PC-3 (cell line): ENCODE measurements around the gene LRBA. TPM values are rescaled to one million over a fixed set of nuclear protein-coding genes. Genes with fewer than 3 reads are reported as not detected.

Source experiments
- ATAC-seq: fragments of 200-7000 bp; cut with Tn5 transposase; 2 replicates; pipeline ENCODE4 v1.9.1; 2020; ENCODE audit warnings: mild to moderate bottlenecking, moderate library complexity
- BruUV-seq: library from RNA; stranded (reverse); fragments of 400-500 nt; replicated peaks from 2 replicates; lab custom pipeline; 2021; lab: Mats Ljungman, UMichigan
- CTCF ChIA-PET: fragments of 300-600 bp; sonication (Branson Sonifier 250); formaldehyde crosslinking; loops from one replicate; lab custom pipeline; 2022; ENCODE audit warnings: antibody characterized with exemption; lab: Charles Lee
- POLR2A ChIA-PET: fragments of 300-600 bp; sonication (Branson Sonifier 250); formaldehyde crosslinking; loops from one replicate; lab custom pipeline; 2022; ENCODE audit warnings: antibody characterized with exemption; ENCODE audit not compliant: unreplicated experiment; lab: Charles Lee
- DNase-seq: peaks from one replicate; pipeline ENCODE4 v3.0.0-alpha.2; 2015
- H2AFZ ChIP-seq: fragments of 300-600 bp; sonication (generic); 2 replicates; pipeline ENCODE4 v1.6.0; 2016; ENCODE audit warnings: antibody characterized with exemption, low read length
- H3F3A ChIP-seq: fragments of 300-600 bp; sonication (generic); one replicate; pipeline ENCODE4 v1.6.0; 2017; ENCODE audit warnings: antibody characterized with exemption, low read length, control low read depth, mild to moderate bottlenecking; ENCODE audit not compliant: unreplicated experiment
- H3K27ac ChIP-seq: fragments of 300-600 bp; sonication (generic); 2 replicates; pipeline ENCODE4 v1.5.1; 2016; ENCODE audit warnings: mild to moderate bottlenecking, low read length
- H3K27me3 ChIP-seq: fragments of 300-600 bp; sonication (generic); 2 replicates; pipeline ENCODE4 v1.6.1; 2016; ENCODE audit warnings: low read length, mixed read lengths
- H3K36me3 ChIP-seq: fragments of 300-600 bp; sonication (generic); 2 replicates; pipeline ENCODE4 v1.6.1; 2016; ENCODE audit warnings: low read depth, mixed run types, low read length, mixed read lengths
- H3K4me1 ChIP-seq: fragments of 300-600 bp; sonication (generic); 2 replicates; pipeline ENCODE4 v1.5.1; 2016; ENCODE audit warnings: low read length; ENCODE audit not compliant: insufficient read depth
- H3K4me2 ChIP-seq: fragments of 300-600 bp; sonication (generic); 2 replicates; pipeline ENCODE4 v1.6.0; 2016; ENCODE audit warnings: low read length
- H3K4me3 ChIP-seq: fragments of 300-600 bp; sonication (generic); 2 replicates; pipeline ENCODE4 v1.5.1; 2016; ENCODE audit warnings: mild to moderate bottlenecking, low read length, mixed read lengths
- H3K79me2 ChIP-seq: fragments of 300-600 bp; sonication (generic); 2 replicates; pipeline ENCODE4 v1.6.1; 2017; ENCODE audit warnings: low read length, mixed read lengths
- H3K9ac ChIP-seq: fragments of 300-600 bp; sonication (generic); 2 replicates; pipeline ENCODE4 v1.6.0; 2016; ENCODE audit warnings: mild to moderate bottlenecking, low read length
- H3K9me2 ChIP-seq: fragments of 300-600 bp; sonication (generic); replicated peaks from 2 replicates; pipeline ENCODE4 v1.6.1; 2016; ENCODE audit warnings: mixed run types, low read length, mixed read lengths
- H3K9me3 ChIP-seq: fragments of 300-600 bp; sonication (generic); 2 replicates; pipeline ENCODE4 v1.6.1; 2016; ENCODE audit warnings: low read length, mixed read lengths
- H4K20me1 ChIP-seq: fragments of 300-600 bp; sonication (generic); 2 replicates; pipeline ENCODE4 v1.6.1; 2016; ENCODE audit warnings: low read length, mixed read lengths
- EZH2 ChIP-seq: fragments of 300-600 bp; sonication (generic); IDR thresholded peaks from one replicate; pipeline ENCODE4 v1.6.1; 2017; ENCODE audit warnings: antibody characterized with exemption, mild to moderate bottlenecking, low read length; ENCODE audit not compliant: unreplicated experiment
- EZH2phosphoT487 ChIP-seq: fragments of 300-600 bp; sonication (generic); IDR thresholded peaks from 2 replicates; pipeline ENCODE4 v1.6.1; 2018; ENCODE audit warnings: mild to moderate bottlenecking, antibody characterized with exemption, low read length, borderline replicate concordance
- intact Hi-C: fragments of 100-400 bp; cut with micrococcal nuclease; formaldehyde crosslinking; loops from 2 replicates; pipeline ENCODE4 v1.9.0; 2023
- total RNA-seq: library from RNA; depleted of rRNA; stranded (reverse); fragments of >200 nt; gene quantifications from 2 replicates; pipeline ENCODE4 v1.2.3, GENCODE V29; 2014
- TF ChIP-seq, protein P1 (sequence below): fragments of 300-600 bp; sonication (generic); conservative IDR thresholded peaks from 2 replicates; pipeline ENCODE4 v1.5.1; 2017; ENCODE audit warnings: antibody characterized with exemption, low read depth, mild to moderate bottlenecking, low read length

The LRBA gene
- total RNA-seq, 1 experiment from 2014 or later: 40.8 TPM

DNA sequence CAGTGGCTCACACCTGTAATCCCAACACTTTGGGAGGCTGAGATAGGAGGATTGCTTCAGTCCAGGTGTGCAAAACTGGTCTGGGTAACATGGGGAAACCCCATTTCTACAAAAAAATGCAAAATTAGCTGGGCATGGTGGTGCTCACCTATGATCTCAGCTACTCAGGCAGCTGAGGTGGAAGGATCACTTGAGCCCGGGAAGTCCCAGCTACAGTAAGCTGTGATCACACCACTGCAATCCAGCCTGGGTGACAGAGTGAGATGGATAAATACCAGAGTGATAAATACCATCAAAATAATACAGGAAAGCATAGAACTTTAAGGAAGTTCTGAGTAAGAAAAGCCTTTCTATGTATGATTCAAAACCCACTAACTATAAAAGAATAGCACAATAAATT, 52.8 kb downstream of the LRBA start:
- no peak overlapping the region for H3K4me3 ChIP-seq
- H3K36me3 ChIP-seq: no peaks in the 10 kb centered on the region
- no peak overlapping the region for H2AFZ ChIP-seq
- peaks cover 14% of the 10 kb centered on the region; the same call in 1 of the 2 replicates for H3K79me2 ChIP-seq
- no peaks in the 10 kb centered on the region for H3K27me3 ChIP-seq
- intact Hi-C loops: no loop called here
- no peaks in the 10 kb centered on the region for H4K20me1 ChIP-seq
- H3K27ac ChIP-seq: no peak overlapping the region
- no peak overlapping the region for H3K9ac ChIP-seq
- CTCF ChIA-PET: no interaction called here
- POLR2A ChIA-PET: no interaction called here
- no peaks in the 10 kb centered on the region for H3K9me3 ChIP-seq
- no peaks in the 10 kb centered on the region for H3F3A ChIP-seq
- no peaks in the 10 kb centered on the region for H3K4me1 ChIP-seq
- no peak for DNase-seq
- ATAC-seq: peak; percentile 27; the same call in 1 of the 2 replicates
- H3K9me2 ChIP-seq: no peaks in the 10 kb centered on the region
- no peak for TF ChIP-seq EZH2phosphoT487
- TF ChIP-seq, protein P1, sequence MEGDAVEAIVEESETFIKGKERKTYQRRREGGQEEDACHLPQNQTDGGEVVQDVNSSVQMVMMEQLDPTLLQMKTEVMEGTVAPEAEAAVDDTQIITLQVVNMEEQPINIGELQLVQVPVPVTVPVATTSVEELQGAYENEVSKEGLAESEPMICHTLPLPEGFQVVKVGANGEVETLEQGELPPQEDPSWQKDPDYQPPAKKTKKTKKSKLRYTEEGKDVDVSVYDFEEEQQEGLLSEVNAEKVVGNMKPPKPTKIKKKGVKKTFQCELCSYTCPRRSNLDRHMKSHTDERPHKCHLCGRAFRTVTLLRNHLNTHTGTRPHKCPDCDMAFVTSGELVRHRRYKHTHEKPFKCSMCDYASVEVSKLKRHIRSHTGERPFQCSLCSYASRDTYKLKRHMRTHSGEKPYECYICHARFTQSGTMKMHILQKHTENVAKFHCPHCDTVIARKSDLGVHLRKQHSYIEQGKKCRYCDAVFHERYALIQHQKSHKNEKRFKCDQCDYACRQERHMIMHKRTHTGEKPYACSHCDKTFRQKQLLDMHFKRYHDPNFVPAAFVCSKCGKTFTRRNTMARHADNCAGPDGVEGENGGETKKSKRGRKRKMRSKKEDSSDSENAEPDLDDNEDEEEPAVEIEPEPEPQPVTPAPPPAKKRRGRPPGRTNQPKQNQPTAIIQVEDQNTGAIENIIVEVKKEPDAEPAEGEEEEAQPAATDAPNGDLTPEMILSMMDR: no peak
- TF ChIP-seq EZH2: no peak
- BruUV-seq: no TSS peak
- no peak overlapping the region for H3K4me2 ChIP-seq

GRCh38 chr4:150961566-150961965, 53.5 kb downstream of the LRBA start:
- TF ChIP-seq, protein P1: no peak
- TF ChIP-seq EZH2 (no peak), EZH2phosphoT487 (no peak)
- no peaks in the 10 kb centered on the region for H4K20me1 ChIP-seq
- H3K36me3 ChIP-seq: no peaks in the 10 kb centered on the region
- no peaks in the 10 kb centered on the region for H3K9me3 ChIP-seq
- POLR2A ChIA-PET: no interaction called here
- DNase-seq: no peak
- H3K4me1 ChIP-seq: no peaks in the 10 kb centered on the region
- H3K4me2 ChIP-seq: no peak overlapping the region
- no peaks in the 10 kb centered on the region for H3K9me2 ChIP-seq
- no TSS peak for BruUV-seq
- no peak overlapping the region for H2AFZ ChIP-seq
- no peak overlapping the region for H3K27ac ChIP-seq
- ATAC-seq: no peak
- no peak overlapping the region for H3K4me3 ChIP-seq
- no peaks in the 10 kb centered on the region for H3F3A ChIP-seq
- H3K79me2 ChIP-seq: peaks cover 13% of the 10 kb centered on the region; the same call in 1 of the 2 replicates
- CTCF ChIA-PET: interaction anchor here (1.0 kb wide), 1 partner anchor 13 kb away, joined by 4 read pairs; no protein-coding TSS in a partner anchor
- H3K27me3 ChIP-seq: no peaks in the 10 kb centered on the region
- H3K9ac ChIP-seq: no peak overlapping the region
- intact Hi-C loops: no loop called here

- H3K36me3 ChIP-seq: no peaks in the 10 kb centered on the region
- H3K4me3 ChIP-seq: no peak overlapping the region
- ChIA-PET CTCF (interaction anchor here (0.6 to 1.0 kb wide), 2 partner anchors 14 kb away, joined by 4 read pairs; no protein-coding TSS in a partner anchor), POLR2A (no interaction called here)
- TF ChIP-seq, protein P1: peak; percentile 76
- no peak for TF ChIP-seq EZH2phosphoT487
- no peak overlapping the region for H3K27ac ChIP-seq
- H2AFZ ChIP-seq: no peak overlapping the region
- intact Hi-C loops: no loop called here
- no peaks in the 10 kb centered on the region for H3F3A ChIP-seq
- no peaks in the 10 kb centered on the region for H3K4me1 ChIP-seq
- BruUV-seq: no TSS peak
- DNase-seq (peak; percentile 55), ATAC-seq (peak; percentile 74)
- no peaks in the 10 kb centered on the region for H3K9me2 ChIP-seq
- H3K27me3 ChIP-seq: no peaks in the 10 kb centered on the region
- H3K79me2 ChIP-seq: peaks cover 18% of the 10 kb centered on the region; the same call in 1 of the 2 replicates
- H3K9me3 ChIP-seq: no peaks in the 10 kb centered on the region
- no peak overlapping the region for H3K9ac ChIP-seq
- no peak overlapping the region for H3K4me2 ChIP-seq
- H4K20me1 ChIP-seq: no peaks in the 10 kb centered on the region
Observed at GRCh38 chr4:150960818-150961217, 54.3 kb downstream of the LRBA start.
